IMR-90 (cell line): ENCODE results near the gene BMP7. TPM values are rescaled to one million over a fixed set of nuclear protein-coding genes. Genes with fewer than 3 reads are reported as not detected.

Source experiments
- ATAC-seq: fragments of 200-7000 bp; cut with Tn5 transposase; 2 replicates; pipeline ENCODE4 v1.9.1; 2020; ENCODE audit warnings: low read depth, mild to moderate bottlenecking, moderate library complexity
- BruUV-seq: library from RNA; stranded (reverse); fragments of 400-500 nt; replicated peaks from 2 replicates; lab custom pipeline; 2021; lab: Mats Ljungman, UMichigan
- CTCF ChIA-PET: fragments of 300-600 bp; formaldehyde crosslinking; extraction: SDS; loops from one replicate; lab custom pipeline; 2021; ENCODE audit warnings: antibody characterized with exemption; lab: Yijun Ruan, JAX
- POLR2A ChIA-PET: fragments of 300-600 bp; sonication (Branson Sonifier 250); formaldehyde crosslinking; loops from one replicate; lab custom pipeline; 2022; ENCODE audit warnings: antibody characterized with exemption; ENCODE audit not compliant: unreplicated experiment; lab: Charles Lee
- DNase-seq: peaks from one replicate; pipeline ENCODE4 v3.0.0; 2013
- H2AFZ ChIP-seq: replicated peaks from 2 replicates; pipeline ENCODE3; 2013; ENCODE audit warnings: low read length, mild to moderate bottlenecking; ENCODE audit not compliant: poor library complexity
- H2AK5ac ChIP-seq: 2 replicates; pipeline ENCODE4 v1.6.1; 2013; ENCODE audit warnings: low read depth, low read length, inconsistent platforms
- H2AK9ac ChIP-seq: replicated peaks from 2 replicates; pipeline ENCODE3; 2013; ENCODE audit warnings: mild to moderate bottlenecking, low read depth, low read length, moderate library complexity; ENCODE audit not compliant: poor library complexity
- H2BK120ac ChIP-seq: 2 replicates; pipeline ENCODE4 v1.6.1; 2013; ENCODE audit warnings: low read depth, low read length, inconsistent platforms
- H2BK15ac ChIP-seq: 3 replicates; pipeline ENCODE4 v1.6.1; 2013; ENCODE audit warnings: low read depth, low read length, inconsistent platforms
- H2BK20ac ChIP-seq: 2 replicates; pipeline ENCODE4 v1.6.1; 2013; ENCODE audit warnings: low read depth, mild to moderate bottlenecking, inconsistent platforms, low read length, moderate library complexity
- H2BK5ac ChIP-seq: 2 replicates; pipeline ENCODE4 v1.6.1; 2013; ENCODE audit warnings: mild to moderate bottlenecking, low read depth, low read length, inconsistent platforms; ENCODE audit not compliant: poor library complexity, severe bottlenecking
- H3K14ac ChIP-seq: replicated peaks from 2 replicates; pipeline ENCODE4 v1.6.1; 2013; ENCODE audit warnings: low read depth, low read length, inconsistent platforms
- H3K18ac ChIP-seq: 2 replicates; pipeline ENCODE4 v1.6.1; 2013; ENCODE audit warnings: low read depth, low read length, control low read depth
- H3K23ac ChIP-seq: 2 replicates; pipeline ENCODE4 v1.6.1; 2013; ENCODE audit warnings: low read depth, low read length, inconsistent platforms
- H3K27ac ChIP-seq: 2 replicates; pipeline ENCODE4 v1.5.1; 2013; ENCODE audit warnings: mild to moderate bottlenecking, control low read depth, low read length; ENCODE audit not compliant: insufficient read depth
- H3K27me3 ChIP-seq: 2 replicates; pipeline ENCODE4 v1.6.1; 2013; ENCODE audit warnings: low read length; ENCODE audit not compliant: control insufficient read depth, insufficient read depth
- H3K36me3 ChIP-seq: 2 replicates; pipeline ENCODE4 v1.6.1; 2013; ENCODE audit warnings: low read length, mixed read lengths; ENCODE audit not compliant: control insufficient read depth, insufficient read depth
- H3K4ac ChIP-seq: 2 replicates; pipeline ENCODE4 v1.6.1; 2013; ENCODE audit warnings: low read depth, low read length, inconsistent platforms
- H3K4me1 ChIP-seq: 2 replicates; pipeline ENCODE4 v1.6.1; 2013; ENCODE audit warnings: low read length, mixed read lengths; ENCODE audit not compliant: control insufficient read depth, insufficient read depth
- H3K4me2 ChIP-seq: 2 replicates; pipeline ENCODE4 v1.6.1; 2013; ENCODE audit warnings: low read depth, mild to moderate bottlenecking, control low read depth, low read length, moderate library complexity
- H3K4me3 ChIP-seq: 2 replicates; pipeline ENCODE4 v1.5.1; 2013; ENCODE audit warnings: low read depth, mild to moderate bottlenecking, control low read depth, low read length, moderate library complexity; ENCODE audit not compliant: insufficient read depth
- H3K56ac ChIP-seq: 2 replicates; pipeline ENCODE4 v1.6.1; 2013; ENCODE audit warnings: low read length, inconsistent platforms; ENCODE audit not compliant: insufficient read depth; ENCODE audit errors: extremely low read depth
- H3K79me1 ChIP-seq, 2 experiments: 2 replicates each; pipeline ENCODE4 v1.6.1; 2013; ENCODE audit warnings: low read length in 2 of 2, inconsistent platforms in 1 of 2, low read depth in 1 of 2
- H3K9ac ChIP-seq: 2 replicates; pipeline ENCODE4 v1.6.1; 2013; ENCODE audit warnings: low read depth, low read length, control low read depth
- H3K9me1 ChIP-seq: 2 replicates; pipeline ENCODE4 v1.6.1; 2013; ENCODE audit warnings: low read length, inconsistent platforms; ENCODE audit not compliant: insufficient read depth
- H3K9me3 ChIP-seq: 2 replicates; pipeline ENCODE4 v1.6.1; 2013; ENCODE audit warnings: low read length; ENCODE audit not compliant: control insufficient read depth, insufficient read depth
- H4K20me1 ChIP-seq: 2 replicates; pipeline ENCODE4 v1.6.1; 2013; ENCODE audit warnings: low read length, inconsistent platforms; ENCODE audit not compliant: insufficient read depth
- H4K5ac ChIP-seq: 2 replicates; pipeline ENCODE4 v1.6.1; 2013; ENCODE audit warnings: mild to moderate bottlenecking, low read depth, low read length, control low read depth
- H4K8ac ChIP-seq, 2 experiments: 2 replicates each; pipeline ENCODE4 v1.6.1; 2013; ENCODE audit warnings: low read depth in 2 of 2, low read length in 2 of 2, control low read depth in 1 of 2, inconsistent platforms in 1 of 2
- H4K91ac ChIP-seq: 2 replicates; pipeline ENCODE4 v1.6.1; 2013; ENCODE audit warnings: low read depth, low read length, inconsistent platforms; ENCODE audit not compliant: insufficient read depth
- SMC3 ChIP-seq: fragments of 150-350 bp; IDR thresholded peaks from 2 replicates; pipeline ENCODE4 v1.6.1; 2016; ENCODE audit warnings: low read depth, mild to moderate bottlenecking, antibody characterized with exemption, low read length, moderate library complexity
- WGBS, 2 experiments: methylation state at CpG; one replicate each; pipeline versions ENCODE4 v1.1.5 to v1.1.7; 2013; ENCODE audit warnings: missing lambda C conversion rate in 2 of 2; ENCODE audit not compliant: insufficient read length in 1 of 2; ENCODE audit errors: extremely low coverage in 2 of 2; 5-methylcytosine and 5-hydroxymethylcytosine counted together
- dilution Hi-C: fragments of 300-500 bp; cut with HindIII; formaldehyde crosslinking; loops from one replicate; pipeline ENCODE4 v1.14.3; 2018; ENCODE audit warnings: low sequenced_read_pairs; ENCODE audit not compliant: unreplicated experiment
- in situ Hi-C: fragments of 300-500 bp; cut with MboI; formaldehyde crosslinking; loops from 3 replicates; pipeline ENCODE4 v1.14.3; 2019; ENCODE audit warnings: low sequenced_read_pairs, inconsistent platforms, mixed read lengths
- intact Hi-C: fragments of 100-400 bp; cut with micrococcal nuclease; formaldehyde crosslinking; loops from 2 replicates; pipeline ENCODE4 v1.10.0; 2022
- polyA plus RNA-seq, 3 experiments: library from polyadenylated mRNA; depleted of rRNA; stranded (reverse); fragments of >200 nt; gene quantifications; 2 replicates each; pipeline ENCODE4 v1.2.3, GENCODE V29; 2012; ENCODE audit warnings: low replicate concordance in 1 of 3
- total RNA-seq: library from RNA; depleted of rRNA; stranded (reverse); fragments of >200 nt; gene quantifications from 2 replicates; pipeline ENCODE4 v1.2.3, GENCODE V29; 2012

Gene BMP7
- total and polyA plus RNA-seq, 2 of the 4 experiments (the other 2 are of a cell fraction), result not detected

GRCh38 chr20:57293995-57294394 is 27.6 kb upstream of the BMP7 start:
- Histone ChIP-seq H2AFZ (no peak overlapping the region), H3K9me3 (no peaks in the 10 kb centered on the region), H4K5ac (no peak overlapping the region), H3K23ac (no peak overlapping the region), H3K9ac (no peak overlapping the region), H3K4me1 (no peaks in the 10 kb centered on the region), H4K8ac (no peak overlapping the region), H3K27me3 (peaks cover 7% of the 10 kb centered on the region), H4K91ac (no peak overlapping the region), H3K4ac (no peak overlapping the region), H3K4me3 (no peak overlapping the region), H3K56ac (no peak overlapping the region), H3K4me2 (no peak overlapping the region), H3K36me3 (no peaks in the 10 kb centered on the region), H2AK5ac (no peak overlapping the region), H2BK15ac (no peak overlapping the region), H3K9me1 (no peaks in the 10 kb centered on the region), H2BK5ac (no peak overlapping the region), H3K79me1 (no peaks in the 10 kb centered on the region), H4K20me1 (no peaks in the 10 kb centered on the region), H2BK20ac (no peak overlapping the region), H3K27ac (no peak overlapping the region), H3K14ac (no peak overlapping the region), H2BK120ac (no peak overlapping the region), H2AK9ac (no peak overlapping the region), H3K18ac (no peak overlapping the region)
- no peak for DNase-seq
- TF ChIP-seq SMC3, result no peak
- WGBS, 2 experiments, result 10% methylated on average over 2 of the region's 7 CpGs; no CpG with 5 or more reads in 1 of the 2 experiments
- ChIA-PET POLR2A (no interaction called here), CTCF (no interaction called here)
- ATAC-seq, result no peak
- in situ Hi-C loops, result no loop called here
- dilution Hi-C loops, result no loop called here
- intact Hi-C loops, result no loop called here
- BruUV-seq, result no TSS peak
